GM13976 (cell line): ENCODE results near the gene PLEKHM3.

Experiments used
- DNase-seq: peaks from one replicate; pipeline ENCODE4 v3.0.0; 2012; ENCODE audit warnings: low spot score
- CTCF ChIP-seq: IDR thresholded peaks from 2 replicates; pipeline ENCODE4 v1.5.1; 2012; ENCODE audit warnings: borderline replicate concordance, mild to moderate bottlenecking; ENCODE audit not compliant: insufficient read depth; ENCODE audit errors: extremely low read depth, missing control alignments, control extremely low read depth
- in situ Hi-C: fragments of 300-500 bp; cut with MboI; formaldehyde crosslinking; loops from one replicate; pipeline ENCODE4 v1.12.0; 2022; ENCODE audit warnings: low sequenced_read_pairs, mixed read lengths, inconsistent platforms; ENCODE audit not compliant: unreplicated experiment

The PLEKHM3 gene

GRCh38 chr2:207848545-207848928, 176.8 kb downstream of the PLEKHM3 start:
- no peak for DNase-seq
- in situ Hi-C loops = no loop called here
- no peak for TF ChIP-seq CTCF

- DNase-seq = no peak
- no peak for TF ChIP-seq CTCF
- in situ Hi-C loops = no loop called here
These were observed 177.4 kb downstream of the PLEKHM3 start for GRCh38 chr2:207847807-207848544.

GRCh38 chr2:207847098-207847806, 178.1 kb downstream of the PLEKHM3 start:
- in situ Hi-C loops = no loop called here
- no peak for TF ChIP-seq CTCF

GRCh38 chr2:207845202-207845864, 180.0 kb downstream of the PLEKHM3 start:
- no peak for TF ChIP-seq CTCF
- no peak for DNase-seq
- in situ Hi-C loops = no loop called here

More at GRCh38 chr2:207847098-207847806, 178.1 kb downstream of the PLEKHM3 start:
- no peak for DNase-seq

- in situ Hi-C loops = no loop called here
- TF ChIP-seq CTCF = no peak
- DNase-seq = no peak
These were observed 180.7 kb downstream of the PLEKHM3 start for GRCh38 chr2:207844648-207845047.

GRCh38 chr2:207840101-207840500, 185.2 kb downstream of the PLEKHM3 start:
- no peak for TF ChIP-seq CTCF
- in situ Hi-C loops = no loop called here
- DNase-seq = no peak
